KBM-7 (cell line): ENCODE results near the gene PARN.
"Not testable (repeated sequence)": the region's sequence is repeated elsewhere in the genome, so short reads cannot be mapped to it uniquely, and the experiment has no call there.

Experiments used
- DNase-seq: peaks from one replicate; pipeline ENCODE4 v3.0.0-alpha.2; 2015
- in situ Hi-C: fragments of 300-500 bp; cut with MboI; formaldehyde crosslinking; loops from 2 replicates; pipeline ENCODE4 v1.14.3; 2020; ENCODE audit warnings: low sequenced_read_pairs, low pct_unique_long_range_greater_than_20kb, mixed read lengths

The PARN gene

GRCh38 chr16:14585287-14585686, 44.8 kb downstream of the PARN start:
- in situ Hi-C loops, result no loop called here
- DNase-seq, result no peak

- in situ Hi-C loops, DNase-seq: not testable (repeated sequence)
These were observed 49.1 kb downstream of the PARN start for GRCh38 chr16:14580926-14581325.

GRCh38 chr16:14579266-14579665, 50.8 kb downstream of the PARN start:
- no peak for DNase-seq
- in situ Hi-C loops, result no loop called here

DNA sequence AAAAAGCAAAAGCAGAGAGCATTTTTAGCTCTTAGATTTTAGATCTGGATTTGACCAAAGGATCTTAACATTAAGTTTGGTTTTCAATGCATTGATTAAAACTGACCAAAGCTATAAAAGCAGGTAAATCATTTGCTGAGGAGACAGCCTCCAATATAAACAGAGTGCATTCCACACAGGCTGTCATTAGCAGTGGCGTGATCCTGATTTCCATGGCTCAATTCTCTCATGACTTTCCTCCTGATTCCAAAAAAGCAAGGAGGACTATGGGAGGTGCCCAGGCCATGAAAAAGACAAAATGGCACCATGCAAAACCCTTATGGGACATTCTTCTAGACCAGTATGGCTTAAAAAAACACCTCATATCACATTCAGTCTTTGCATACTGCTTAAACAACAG, 53.5 kb downstream of the PARN start:
- no peak for DNase-seq
- in situ Hi-C loops, result no loop called here

DNA sequence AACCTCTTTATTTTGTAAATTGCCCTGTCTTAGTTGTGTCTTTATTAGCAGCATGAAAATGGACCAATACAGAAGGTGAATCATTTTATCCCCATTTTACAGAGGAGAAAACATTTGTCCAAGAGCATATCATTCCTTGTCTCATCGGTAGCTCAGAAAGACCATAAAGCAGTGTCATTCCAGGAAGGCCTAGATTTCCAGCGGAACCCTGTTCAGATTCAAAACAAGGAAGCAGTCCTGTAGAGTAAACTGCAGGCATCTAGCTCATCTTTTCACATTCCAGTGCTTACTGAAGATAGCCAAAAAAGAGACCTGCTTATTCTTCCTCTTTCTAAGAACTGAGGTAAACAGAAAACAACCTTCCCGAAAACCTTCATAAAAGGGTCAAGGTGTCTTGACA, 54.0 kb downstream of the PARN start:
- no peak for DNase-seq
- in situ Hi-C loops, result no loop called here

DNA sequence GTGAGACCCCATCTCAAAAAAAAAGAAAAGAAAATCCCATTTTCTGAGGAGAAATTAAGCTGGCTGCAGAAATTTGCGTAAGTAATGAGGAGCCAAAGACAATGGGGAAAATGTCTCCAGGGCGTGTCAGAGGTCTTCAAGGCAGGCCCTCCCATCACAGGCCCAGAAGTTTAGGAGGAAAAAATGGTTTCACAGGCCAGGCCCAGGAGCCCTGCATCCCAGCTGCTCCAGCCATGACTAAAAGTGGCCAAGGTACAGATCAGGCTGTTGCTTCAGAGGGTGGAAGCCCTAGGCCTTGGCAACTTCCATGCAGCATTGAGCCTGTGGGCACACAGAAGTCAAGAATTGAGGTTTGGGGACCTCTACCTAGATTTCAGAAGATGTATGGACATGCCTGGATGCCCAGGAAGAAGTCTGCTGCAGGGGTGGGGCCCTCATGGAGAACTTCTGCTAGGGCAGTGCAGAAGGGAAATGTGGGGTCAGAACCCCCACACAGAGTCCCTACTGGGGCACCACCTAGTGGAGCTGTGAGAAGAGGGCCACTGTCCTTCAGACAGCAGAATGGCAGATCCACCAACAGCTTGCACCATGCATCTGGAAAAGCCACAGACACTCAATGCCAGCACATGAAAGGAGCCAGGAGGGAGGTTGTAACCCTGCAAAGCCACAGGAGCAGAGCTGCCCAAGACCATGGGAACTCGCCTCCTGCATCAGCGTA, 55.2 kb downstream of the PARN start:
- DNase-seq, in situ Hi-C loops: not testable (repeated sequence)

GRCh38 chr16:14572535-14572934, 57.5 kb downstream of the PARN start:
- in situ Hi-C loops, result no loop called here
- no peak for DNase-seq

GRCh38 chr16:14569213-14569612, 60.8 kb downstream of the PARN start:
- DNase-seq, result no peak
- in situ Hi-C loops, result no loop called here

DNA sequence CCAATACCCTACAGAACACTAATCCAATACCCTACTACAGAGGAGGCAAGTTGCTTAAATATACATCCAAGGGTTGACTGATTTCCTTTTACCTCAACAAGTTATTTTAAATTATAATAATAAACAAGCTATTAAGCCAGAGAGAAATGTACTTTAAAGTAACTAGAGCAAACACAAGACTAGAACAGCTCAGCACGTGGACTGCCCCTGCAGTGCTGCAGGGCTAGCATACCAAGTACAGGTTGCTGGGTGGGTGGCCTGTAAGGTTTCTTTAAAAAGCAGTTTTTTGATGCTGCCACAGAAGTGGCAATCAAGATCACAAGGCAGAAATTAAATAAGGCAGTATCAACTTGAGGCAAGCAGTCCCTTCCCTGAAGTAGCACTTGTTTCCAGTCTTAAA, 63.5 kb downstream of the PARN start:
- DNase-seq, result no peak
- in situ Hi-C loops, result no loop called here

- in situ Hi-C loops, result no loop called here
- no peak for DNase-seq
These were observed 64.4 kb downstream of the PARN start for GRCh38 chr16:14565688-14566025.

DNA sequence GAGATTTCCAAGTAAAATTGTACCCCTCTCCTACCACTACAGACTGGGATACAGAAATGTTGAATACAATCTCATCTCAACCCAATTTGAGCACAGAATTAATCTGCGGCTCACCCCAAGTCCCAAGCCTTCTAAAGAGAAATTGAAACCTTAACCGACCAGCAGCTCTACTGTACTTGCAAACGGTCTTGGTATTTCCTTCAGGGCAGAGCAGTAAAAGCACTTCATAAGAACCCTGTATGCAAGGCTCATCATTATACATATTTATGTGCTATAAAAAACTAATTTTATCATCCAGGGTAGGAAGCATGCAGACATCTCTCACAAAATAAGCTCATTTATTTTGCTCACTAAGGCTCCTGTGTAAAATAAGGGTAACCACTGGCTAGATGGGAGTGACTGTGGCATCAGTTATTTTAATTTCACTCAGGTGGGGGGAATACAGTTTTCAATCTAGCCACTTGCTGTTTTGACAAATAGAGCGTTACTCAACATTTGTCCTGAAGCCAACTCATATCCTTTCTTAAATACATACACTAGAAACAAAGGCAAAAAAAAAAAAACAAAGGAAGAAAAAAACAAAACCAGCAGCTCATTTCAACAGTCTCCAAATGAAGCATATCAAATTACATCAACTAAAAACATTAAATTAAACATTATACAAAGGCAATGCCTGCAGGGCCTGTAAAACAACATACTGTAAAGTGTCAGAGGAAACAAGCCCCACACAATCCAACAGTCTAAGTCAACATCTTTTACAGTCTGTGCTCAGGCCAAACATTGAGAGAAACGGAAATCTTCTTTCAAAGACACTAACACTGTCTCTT, 65.0 kb downstream of the PARN start:
- DNase-seq, result no peak
- in situ Hi-C loops, result no loop called here

GRCh38 chr16:14564323-14564722, 65.7 kb downstream of the PARN start:
- no peak for DNase-seq
- in situ Hi-C loops, result no loop called here

GRCh38 chr16:14562691-14563491, 67.2 kb downstream of the PARN start:
- DNase-seq, result no peak

DNA sequence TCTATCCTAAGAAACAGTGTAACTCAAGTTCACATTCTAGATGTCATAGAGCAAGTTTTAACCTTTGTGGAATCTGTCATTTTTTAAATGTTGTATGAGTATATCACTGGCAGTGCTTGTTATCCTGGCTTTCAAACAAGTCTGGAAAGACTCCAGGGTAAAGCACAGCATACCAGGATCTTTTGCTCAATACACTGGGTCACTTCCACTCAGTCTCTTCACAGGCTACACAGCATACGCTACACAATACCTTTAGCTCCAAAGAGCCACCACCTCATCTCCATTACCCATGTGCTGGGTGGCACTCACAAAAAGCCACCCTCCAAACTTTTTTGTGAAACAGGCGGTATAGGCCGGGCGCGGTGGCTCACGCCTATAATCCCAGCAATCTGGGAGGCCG, 69.5 kb downstream of the PARN start:
- DNase-seq, result no peak
- in situ Hi-C loops, result no loop called here

More at GRCh38 chr16:14562691-14563491, 67.2 kb downstream of the PARN start:
- in situ Hi-C loops, result no loop called here

- no peak for DNase-seq
- in situ Hi-C loops, result no loop called here
These were observed 70.2 kb downstream of the PARN start for GRCh38 chr16:14559809-14560241.

- no peak for DNase-seq
- in situ Hi-C loops, result no loop called here
These were observed 76.6 kb downstream of the PARN start for GRCh38 chr16:14553447-14553846.

DNA sequence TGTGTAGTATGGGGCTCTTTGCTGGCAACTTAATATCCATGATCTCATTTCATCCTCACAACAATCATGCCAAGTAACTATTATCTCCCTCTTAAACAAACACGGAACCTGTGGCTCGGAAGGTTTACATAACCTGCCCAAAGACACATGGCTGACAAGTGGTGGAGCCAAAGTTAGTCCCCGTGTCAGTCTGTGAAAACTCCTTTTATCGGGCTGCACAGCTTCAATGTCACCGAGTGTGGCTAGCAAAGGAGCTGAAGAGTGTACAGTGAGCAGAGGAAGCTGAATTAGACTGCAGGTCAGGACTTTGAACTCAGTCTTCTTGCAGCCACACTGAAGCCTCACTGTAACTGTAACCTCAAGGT, 80.3 kb downstream of the PARN start:
- DNase-seq, result no peak
- in situ Hi-C loops, result loop anchor here (25.0 kb wide), 1 partner anchor 262 kb away; no protein-coding TSS in a partner anchor

DNA sequence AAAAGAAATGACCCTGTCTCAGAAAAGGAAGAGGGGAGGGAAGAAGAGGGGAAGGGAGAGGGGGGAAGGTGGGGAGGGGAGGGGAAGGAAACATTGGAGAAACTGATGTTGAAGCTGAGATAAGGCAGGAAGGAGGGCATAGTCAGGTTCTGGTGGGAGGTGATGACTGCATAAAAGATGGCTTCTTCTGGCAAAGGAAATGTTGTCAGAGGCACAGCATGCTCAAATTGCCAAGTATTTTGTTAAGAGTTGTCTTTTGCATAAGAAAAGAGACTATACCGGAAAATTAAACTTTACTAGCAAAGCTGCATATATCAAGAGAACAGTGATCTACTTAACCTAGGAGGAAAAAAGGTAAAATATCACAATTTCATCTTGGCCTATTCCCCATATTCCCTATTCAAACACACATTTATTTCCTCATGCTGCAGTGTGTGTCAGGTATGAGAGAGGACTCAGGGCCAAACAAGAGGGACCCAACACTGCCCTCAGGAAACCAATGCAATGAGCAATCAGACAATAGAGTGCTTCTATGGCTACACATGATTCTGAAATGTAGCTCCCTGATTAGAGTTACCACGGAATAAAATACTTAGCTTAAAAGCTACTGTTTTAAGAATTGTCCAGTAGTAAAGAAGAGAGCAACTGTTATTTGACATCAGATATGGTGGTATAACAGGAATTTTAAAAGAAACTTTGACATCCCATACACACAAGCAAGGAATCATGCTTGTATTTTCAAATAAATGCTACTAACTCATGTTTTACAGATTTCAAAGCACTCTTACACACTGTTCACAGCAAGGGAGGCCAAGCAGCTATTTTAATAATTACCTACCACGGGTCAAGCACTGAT, 80.9 kb downstream of the PARN start:
- no peak for DNase-seq
- in situ Hi-C loops, result loop anchor here (25.0 kb wide), 1 partner anchor 262 kb away; no protein-coding TSS in a partner anchor

DNA sequence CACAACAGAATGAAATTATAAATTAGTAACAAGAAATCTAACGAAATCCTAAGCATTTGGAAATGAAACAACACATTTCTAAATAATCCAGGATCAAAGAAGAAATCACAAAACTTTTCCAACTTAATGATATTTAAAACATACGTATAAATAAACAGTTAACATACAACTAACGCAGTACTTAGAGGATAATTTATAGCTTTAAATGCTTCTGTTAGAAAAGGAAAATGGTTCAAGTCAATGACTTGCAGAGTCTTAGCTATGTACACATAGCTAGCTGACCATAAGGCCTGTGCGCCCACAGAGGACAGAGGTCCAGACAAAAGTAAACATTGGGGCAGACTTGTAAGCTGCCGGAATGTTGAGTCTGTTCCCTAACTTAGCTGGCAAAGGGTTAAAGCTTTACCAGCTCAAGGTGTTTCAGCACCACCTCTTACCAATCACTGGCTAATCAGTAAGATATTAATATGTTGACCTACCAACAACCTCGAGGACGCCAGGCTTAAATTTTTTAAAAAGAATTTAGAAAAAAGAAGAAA, 84.6 kb downstream of the PARN start:
- in situ Hi-C loops, result loop anchor here (25.0 kb wide), 1 partner anchor 258 kb away; no protein-coding TSS in a partner anchor

More for the DNA sequence above, 84.6 kb downstream of the PARN start:
- DNase-seq, result no peak
